Activated T-cell treated with anti-CD3 and anti-CD28 coated beads, Interleukin-2, amount 50 U/mL, for 72 hours (primary cell): ENCODE results near the gene MRPL48. TPM values are rescaled to one million over a fixed set of nuclear protein-coding genes. Genes with fewer than 3 reads are reported as not detected.
"Not testable (repeated sequence)": the region's sequence is repeated elsewhere in the genome, so short reads cannot be mapped to it uniquely, and the experiment has no call there.

ENCODE experiments used
- ATAC-seq, 2 donors: fragments of 150-1000 bp; cut with Tn5 transposase; replicated peaks in 1 of 2; 2 replicates each; pipeline ENCODE4 v1.10.0; 2021; ENCODE audit warnings: moderate library complexity in 2 of 2, mild to moderate bottlenecking in 1 of 2
- DNase-seq, 2 donors: peaks; one replicate each; pipeline ENCODE4 v3.0.0; 2021 to 2022; ENCODE audit warnings: mixed read lengths in 1 of 2
- H3K27ac Mint-ChIP-seq: one replicate; pipeline ENCODE4 v1.8.0; 2022; ENCODE audit warnings: mild to moderate bottlenecking, moderate library complexity, mixed read lengths
- H3K27me3 Mint-ChIP-seq: one replicate; pipeline ENCODE4 v1.8.0; 2022; ENCODE audit warnings: low read depth, mixed read lengths
- H3K36me3 Mint-ChIP-seq, 2 donors: one replicate each; pipeline ENCODE4 v1.8.0; 2022; ENCODE audit warnings: mixed read lengths in 2 of 2, mild to moderate bottlenecking in 1 of 2; ENCODE audit not compliant: insufficient read depth in 2 of 2
- H3K4me1 Mint-ChIP-seq: one replicate; pipeline ENCODE4 v1.8.0; 2022; ENCODE audit warnings: low read depth, mixed read lengths
- H3K4me3 Mint-ChIP-seq, 2 donors: one replicate each; pipeline ENCODE4 v1.8.0; 2022; ENCODE audit warnings: mild to moderate bottlenecking in 2 of 2, mixed read lengths in 2 of 2, moderate library complexity in 2 of 2
- H3K9me3 Mint-ChIP-seq, 2 donors: one replicate each; pipeline ENCODE4 v1.8.0; 2022; ENCODE audit warnings: mixed read lengths in 2 of 2
- total RNA-seq, 2 donors: library from RNA; stranded (reverse); gene quantifications; one replicate each; pipeline ENCODE4 v1.2.3, GENCODE V29; 2022

The MRPL48 gene
- total RNA-seq, 2 donors from 2014 or later, result 45.1 to 55.8 TPM

- no peak for ATAC-seq
- H3K27ac Mint-ChIP-seq, result peak overlapping the region; percentile 82
- peaks cover 47% of the 10 kb centered on the region for H3K4me1 Mint-ChIP-seq
Observed at GRCh38 chr11:73758451-73758850, 29.2 kb upstream of the MRPL48 start.

GRCh38 chr11:73759610-73760134, 28.0 kb upstream of the MRPL48 start:
- Mint-ChIP-seq H3K4me1 (peaks cover 41% of the 10 kb centered on the region), H3K9me3 (no peaks in the 10 kb centered on the region), H3K27me3 (no peaks in the 10 kb centered on the region), H3K27ac (peak overlapping the region; percentile 92), H3K4me3 (peak overlapping the region; percentile 91 to 98), H3K36me3 (peaks cover 0 to 3% of the 10 kb centered on the region in 2 donors)
- ATAC-seq, result no peak
- DNase-seq, result peak in 1 of 2 donors; percentile 16

More at GRCh38 chr11:73758451-73758850, 29.2 kb upstream of the MRPL48 start:
- Mint-ChIP-seq H3K4me3 (peak overlapping the region; percentile 91 to 98), H3K27me3 (no peaks in the 10 kb centered on the region), H3K36me3 (peaks cover 0 to 6% of the 10 kb centered on the region in 2 donors), H3K9me3 (no peaks in the 10 kb centered on the region)
- DNase-seq, result no peak

- H3K27me3 Mint-ChIP-seq, result no peaks in the 10 kb centered on the region
- H3K4me1 Mint-ChIP-seq, result peaks cover 41% of the 10 kb centered on the region
- DNase-seq (peak in 1 of 2 donors; percentile 43), ATAC-seq (peak in 1 of 2 donors; percentile 16)
- peaks cover 0 to 3% of the 10 kb centered on the region in 2 donors for H3K36me3 Mint-ChIP-seq
- H3K4me3 Mint-ChIP-seq, result peak overlapping the region; percentile 91 to 98
- H3K9me3 Mint-ChIP-seq, result no peaks in the 10 kb centered on the region
- peak overlapping the region; percentile 92 for H3K27ac Mint-ChIP-seq
Observed at GRCh38 chr11:73760135-73760678, 27.5 kb upstream of the MRPL48 start.

- DNase-seq (peak; percentile 99 to 100), ATAC-seq (peak; percentile 92 to 94)
- peaks cover 0 to 3% of the 10 kb centered on the region in 2 donors for H3K36me3 Mint-ChIP-seq
- peak within 1 kb of the TSS; percentile 91 to 98 for H3K4me3 Mint-ChIP-seq
- peaks cover 36% of the 10 kb centered on the region for H3K4me1 Mint-ChIP-seq
- H3K27ac Mint-ChIP-seq, result peak within 1 kb of the TSS; percentile 92
- no peaks in the 10 kb centered on the region for H3K27me3 Mint-ChIP-seq
- no peaks in the 10 kb centered on the region for H3K9me3 Mint-ChIP-seq
Observed at GRCh38 chr11:73760679-73761402, 26.8 kb upstream of the MRPL48 start, which contains the start of gene RAB6A. Gene RAB6A, minus strand, starts transcription at chr11:73761074. Its CDS starts 439 bp downstream, at chr11:73760635.

- ATAC-seq (peak; percentile 7), DNase-seq (no peak)
- H3K4me1 Mint-ChIP-seq, result peaks cover 36% of the 10 kb centered on the region
- H3K36me3 Mint-ChIP-seq, result peaks cover 0 to 3% of the 10 kb centered on the region in 2 donors
- peak overlapping the region; percentile 67 for H3K27ac Mint-ChIP-seq
- H3K4me3 Mint-ChIP-seq, result peak overlapping the region; percentile 91 to 98
- H3K27me3 Mint-ChIP-seq, result peaks cover 4% of the 10 kb centered on the region
- no peaks in the 10 kb centered on the region for H3K9me3 Mint-ChIP-seq
Observed at GRCh38 chr11:73761403-73761945, 26.2 kb upstream of the MRPL48 start.

DNA sequence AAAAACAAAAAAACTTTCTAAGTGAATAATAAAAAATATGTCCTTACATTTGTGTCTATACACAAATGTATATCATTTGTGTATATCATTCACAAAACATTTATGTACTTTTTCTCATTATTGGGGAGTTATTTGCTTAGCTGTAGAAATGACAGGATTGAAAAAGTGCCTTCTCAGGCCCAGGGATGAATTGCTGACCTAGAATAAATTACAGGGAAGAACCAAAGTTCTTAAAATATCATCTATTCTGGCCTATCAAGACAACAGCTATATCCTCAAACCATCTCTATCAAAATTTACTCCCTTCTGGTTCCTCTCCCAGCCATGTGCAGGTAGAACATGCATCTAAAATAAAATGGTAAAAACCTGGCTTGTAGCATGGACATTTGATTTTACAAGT, 24.9 kb upstream of the MRPL48 start:
- Mint-ChIP-seq H3K4me3 (peak overlapping the region in 1 of 2 donors; percentile 29), H3K4me1 (peaks cover 33% of the 10 kb centered on the region), H3K27ac (no peak overlapping the region), H3K9me3 (no peaks in the 10 kb centered on the region), H3K36me3 (peaks cover 0 to 3% of the 10 kb centered on the region in 2 donors), H3K27me3 (peaks cover 17% of the 10 kb centered on the region)
- ATAC-seq (no peak), DNase-seq (no peak)

DNA sequence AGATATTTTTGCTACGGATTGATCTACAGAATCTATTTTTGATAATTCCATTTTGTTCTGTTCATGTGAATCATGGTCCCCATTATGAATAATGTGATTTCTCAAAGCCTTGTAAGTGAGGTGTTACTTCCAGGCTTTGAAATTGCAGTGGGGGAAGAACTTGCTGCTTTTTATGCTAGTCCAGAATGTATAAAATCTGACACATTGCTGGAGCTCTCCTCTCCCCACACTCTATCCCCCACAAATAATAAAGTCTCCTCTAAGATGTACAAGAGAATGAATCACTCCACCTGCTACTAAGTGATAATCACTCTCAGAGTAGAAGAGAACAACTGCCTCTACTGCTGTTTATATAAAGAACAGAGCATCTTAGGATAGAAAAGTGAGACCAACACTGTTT, 20.9 kb upstream of the MRPL48 start:
- peaks cover 17% of the 10 kb centered on the region for H3K27me3 Mint-ChIP-seq
- no peaks in the 10 kb centered on the region for H3K9me3 Mint-ChIP-seq
- ATAC-seq, result no peak
- DNase-seq, result no peak
- H3K4me3 Mint-ChIP-seq, result no peak overlapping the region
- H3K36me3 Mint-ChIP-seq, result no peaks in the 10 kb centered on the region
- no peak overlapping the region for H3K27ac Mint-ChIP-seq
- peaks cover 9% of the 10 kb centered on the region for H3K4me1 Mint-ChIP-seq

- DNase-seq, H3K27ac Mint-ChIP-seq, H3K9me3 Mint-ChIP-seq, H3K4me1 Mint-ChIP-seq, ATAC-seq, H3K36me3 Mint-ChIP-seq, H3K4me3 Mint-ChIP-seq: not testable (repeated sequence)
- peaks cover 17% of the 10 kb centered on the region for H3K27me3 Mint-ChIP-seq
Observed at GRCh38 chr11:73770811-73771210, 16.9 kb upstream of the MRPL48 start.

- ATAC-seq (peak; percentile 98), DNase-seq (peak; percentile 99 to 100)
- Mint-ChIP-seq H3K4me1 (peaks cover 22% of the 10 kb centered on the region), H3K27me3 (no peaks in the 10 kb centered on the region), H3K27ac (peak overlapping the region; percentile 97), H3K36me3 (no peaks in the 10 kb centered on the region), H3K9me3 (no peaks in the 10 kb centered on the region), H3K4me3 (peak overlapping the region; percentile 83 to 99)
Observed at GRCh38 chr11:73779084-73779902, 8.4 kb upstream of the MRPL48 start.

DNA sequence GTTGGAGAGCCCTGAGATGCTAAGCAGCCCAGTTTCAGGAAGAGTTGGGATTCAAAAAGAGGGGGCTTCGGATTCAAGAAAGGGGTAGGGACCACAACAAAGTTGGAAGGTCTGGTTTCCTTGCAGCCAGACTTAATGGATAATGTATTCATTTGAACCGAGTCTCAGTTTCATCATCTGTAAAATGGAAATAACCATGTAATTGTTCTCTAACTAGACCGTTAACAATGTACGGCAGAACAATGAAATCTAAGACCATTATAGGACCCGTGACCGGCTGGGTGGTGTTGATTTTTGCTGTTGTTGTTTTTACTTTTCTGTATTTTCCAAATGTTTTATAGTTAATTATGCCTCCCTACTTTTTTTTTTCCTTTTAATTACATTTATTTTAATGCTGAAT, 6.4 kb upstream of the MRPL48 start:
- Mint-ChIP-seq H3K4me1 (peaks cover 36% of the 10 kb centered on the region), H3K4me3 (no peak overlapping the region), H3K9me3 (no peaks in the 10 kb centered on the region), H3K27me3 (no peaks in the 10 kb centered on the region), H3K36me3 (no peaks in the 10 kb centered on the region), H3K27ac (no peak overlapping the region)
- DNase-seq (no peak), ATAC-seq (no peak)

GRCh38 chr11:73783483-73784020, 4.1 kb upstream of the MRPL48 start:
- H3K27ac Mint-ChIP-seq, result peak overlapping the region; percentile 4
- DNase-seq, result no peak
- peaks cover 0 to 2% of the 10 kb centered on the region in 2 donors for H3K36me3 Mint-ChIP-seq
- H3K4me3 Mint-ChIP-seq, result no peak overlapping the region
- ATAC-seq, result no peak
- no peaks in the 10 kb centered on the region for H3K9me3 Mint-ChIP-seq
- no peaks in the 10 kb centered on the region for H3K27me3 Mint-ChIP-seq
- H3K4me1 Mint-ChIP-seq, result peaks cover 43% of the 10 kb centered on the region

DNA sequence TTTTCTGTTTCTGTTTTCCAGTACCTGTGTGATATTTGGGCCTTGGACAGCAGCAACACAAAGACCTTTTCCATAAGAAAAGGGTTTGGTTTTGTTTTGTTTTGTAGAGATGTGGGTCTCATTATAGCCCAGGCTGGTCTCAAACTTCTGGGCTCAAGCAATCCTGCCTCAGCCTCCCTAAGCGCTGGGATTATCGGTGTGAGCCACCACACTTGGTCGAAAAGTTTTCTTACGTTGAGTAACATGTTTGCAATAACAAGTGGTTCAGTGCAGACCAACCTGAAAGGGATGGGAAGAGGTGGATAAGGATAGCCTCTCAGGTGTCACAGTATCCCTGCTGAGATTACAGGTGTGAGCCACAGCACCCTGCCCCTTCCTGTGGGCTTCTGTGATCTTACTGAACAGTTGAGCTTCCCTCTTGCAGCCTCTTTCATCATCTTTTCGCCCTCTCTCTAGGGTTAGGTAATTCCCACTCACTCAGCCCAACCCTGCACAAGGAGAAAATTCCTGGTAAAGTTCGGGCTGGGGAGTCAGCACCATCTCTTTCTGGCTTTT, 3.5 kb upstream of the MRPL48 start:
- H3K27me3 Mint-ChIP-seq, result no peaks in the 10 kb centered on the region
- DNase-seq (peak; percentile 45 to 48), ATAC-seq (no peak)
- peaks cover 0 to 2% of the 10 kb centered on the region in 2 donors for H3K36me3 Mint-ChIP-seq
- no peaks in the 10 kb centered on the region for H3K9me3 Mint-ChIP-seq
- peak overlapping the region; percentile 14 to 56 for H3K4me3 Mint-ChIP-seq
- peaks cover 42% of the 10 kb centered on the region for H3K4me1 Mint-ChIP-seq
- peak overlapping the region; percentile 67 for H3K27ac Mint-ChIP-seq
